Measurements from ENCODE around the gene ZSWIM5. TPM values are rescaled to one million over a fixed set of nuclear protein-coding genes. Genes with fewer than 3 reads are reported as not detected.

ZSWIM5 gene
- total and polyA plus RNA-seq, 9 of the 15 experiments (the other 6 are each of a cell fraction or from before 2014, with no cell fraction given) = under 0.01 to 0.07 (median 0.03) TPM; not detected in 3

DNA sequence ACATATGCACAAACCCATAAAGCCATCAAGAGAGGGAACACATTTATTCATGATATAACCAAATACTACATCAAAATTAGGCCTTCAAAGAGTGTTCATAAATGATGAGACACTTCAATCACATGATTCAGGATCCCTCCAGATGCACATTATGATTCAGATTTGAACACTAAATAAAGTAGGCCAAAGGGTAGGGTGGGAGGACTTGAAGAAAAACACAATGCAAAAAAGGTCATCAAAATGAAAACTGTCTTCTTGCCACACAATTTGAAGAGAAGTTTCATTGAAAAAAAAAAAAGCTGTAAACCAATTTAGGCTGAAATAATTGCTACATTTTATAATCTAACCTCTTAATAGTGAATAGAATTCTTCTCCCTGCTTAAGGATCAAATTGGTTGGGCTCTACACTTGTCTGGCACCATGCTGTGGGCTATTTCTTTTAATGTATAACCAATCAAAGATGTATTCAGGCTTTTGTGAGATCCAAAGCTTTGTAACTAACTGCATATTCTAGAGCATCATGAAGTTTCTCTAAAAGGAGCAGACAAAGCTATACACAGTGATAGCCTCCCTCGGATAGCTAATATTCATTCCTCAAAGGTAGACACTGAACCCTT lies 58.1 kb downstream of the ZSWIM5 start:
- H3K79me2 ChIP-seq (ENCODE audit: control insufficient read depth, insufficient read depth, low read length) = no peaks in the 10 kb centered on the region
- BruUV-seq (replicated peaks) = no TSS peak
- no peak for FAIRE-seq
- no peak for ATAC-seq
- WGBS (ENCODE audit: insufficient coverage, low coverage, missing lambda C conversion rate) = 0% methylated on average over 1 of the region's 1 CpG
- no peak overlapping the region for H3K4me2 ChIP-seq (ENCODE audit: insufficient read depth, low read length)
- TF ChIP-seq MEF2D (tag; conservative IDR thresholded peaks at IDR 0.05; ENCODE audit: low read depth) (no peak), ARID3A (IDR thresholded peaks at IDR 0.05; ENCODE audit: borderline replicate concordance, low read depth, low read length) (no peak), RHOXF2B (CRISPR knock-in tag; conservative IDR thresholded peaks at IDR 0.05) (no peak), STAT5A (IDR thresholded peaks at IDR 0.05; ENCODE audit: borderline replicate concordance, low read length) (no peak), ZBTB17 (CRISPR knock-in tag; IDR thresholded peaks at IDR 0.05) (no peak)
- H3K36me3 ChIP-seq (ENCODE audit: control insufficient read depth, insufficient read depth, low read length) = no peaks in the 10 kb centered on the region
- H3K27me3 ChIP-seq (ENCODE audit: control insufficient read depth in 2 of 2, insufficient read depth in 2 of 2, low read length in 2 of 2) = no peaks in the 10 kb centered on the region; a peak in 2 of 5 replicates
- H3K9ac ChIP-seq (ENCODE audit: insufficient read depth in 1 of 2, low read depth in 2 of 2, low read length in 2 of 2) = no peak overlapping the region
- in situ Hi-C loops (cut with MboI) (no loop called here), intact Hi-C loops (cut with micrococcal nuclease) (no loop called here)
- H3K9me1 ChIP-seq (ENCODE audit: control insufficient read depth, insufficient read depth, low read length) = no peaks in the 10 kb centered on the region
- H3K9me3 ChIP-seq (replicated peaks; ENCODE audit: control insufficient read depth, insufficient read depth, low read depth, low read length) = no peaks in the 10 kb centered on the region
- POLR2A ChIA-PET = interaction anchor here (0.6 to 0.9 kb wide), 2 partner anchors 10 to 56 kb away, joined by 3 read pairs; no protein-coding TSS in a partner anchor
- no peak for DNase-seq (ENCODE audit: extremely low read depth in 1 of 4, low spot score in 3 of 4)
- H2AFZ ChIP-seq (ENCODE audit: low read depth, low read length) = no peak overlapping the region
- no peak overlapping the region for H3K4me3 ChIP-seq
- no peaks in the 10 kb centered on the region for H3K4me1 ChIP-seq (replicated peaks in 1 of 2; ENCODE audit: control insufficient read depth in 2 of 2, insufficient read depth in 2 of 2, low read length in 2 of 2)
- CTCF ChIA-PET (ENCODE audit: low intra/inter-chr PET ratio) = no interaction called here
- H3K27ac ChIP-seq (ENCODE audit: extremely low read depth, low read depth, low read length) = no peak overlapping the region
- H4K20me1 ChIP-seq (replicated peaks; ENCODE audit: control insufficient read depth, insufficient read depth, low read length) = no peaks in the 10 kb centered on the region
